Liver (tissue), 3 donors: Measurements from ENCODE around the gene RND1.

Experiments used
- CTCF ChIP-seq: fragments of 150-350 bp; IDR thresholded peaks from 2 replicates; pipeline ENCODE4 v1.5.1; 2017; ENCODE audit warnings: improper control_type of control experiment, low read depth, low read length; ENCODE audit not compliant: missing input control
- EGR1 ChIP-seq, 2 donors: IDR thresholded peaks; 2 replicates each; pipeline ENCODE4 v1.6.1; 2016 to 2018; ENCODE audit warnings: antibody characterized with exemption in 2 of 2, low read depth in 2 of 2
- FOXA1 ChIP-seq: IDR thresholded peaks from 2 replicates; pipeline ENCODE4 v1.6.1; 2016; ENCODE audit warnings: antibody characterized with exemption
- JUND ChIP-seq, 2 donors: IDR thresholded peaks; 2 replicates each; pipeline ENCODE4 v1.6.1; 2016; ENCODE audit warnings: antibody characterized with exemption in 2 of 2
- RXRA ChIP-seq, 2 donors: IDR thresholded peaks; 2 replicates each; pipeline ENCODE4 v1.6.1; 2017 to 2018; ENCODE audit warnings: antibody characterized with exemption in 2 of 2, mild to moderate bottlenecking in 1 of 2
- SP1 ChIP-seq: IDR thresholded peaks from 2 replicates; pipeline ENCODE4 v1.6.1; 2018; ENCODE audit warnings: antibody characterized with exemption, mild to moderate bottlenecking
- TAF1 ChIP-seq: conservative IDR thresholded peaks from 2 replicates; pipeline ENCODE4 v1.6.1; 2016; ENCODE audit warnings: antibody characterized with exemption, mild to moderate bottlenecking
- YY1 ChIP-seq: IDR thresholded peaks from 2 replicates; pipeline ENCODE4 v1.6.1; 2016; ENCODE audit warnings: antibody characterized with exemption, mild to moderate bottlenecking
- TF ChIP-seq, protein P1 (sequence below): IDR thresholded peaks from 2 replicates; pipeline ENCODE4 v1.6.1; 2016; ENCODE audit warnings: antibody characterized with exemption
- TF ChIP-seq, protein P2 (sequence below): IDR thresholded peaks from 2 replicates; pipeline ENCODE4 v1.6.1; 2016; ENCODE audit warnings: antibody characterized with exemption
- TF ChIP-seq, protein P3 (sequence below): IDR thresholded peaks from 2 replicates; pipeline ENCODE4 v1.6.1; 2016; ENCODE audit warnings: antibody characterized with exemption, mild to moderate bottlenecking
- TF ChIP-seq, protein P4 (sequence below): IDR thresholded peaks from 2 replicates; pipeline ENCODE4 v1.6.1; 2016; ENCODE audit warnings: antibody characterized with exemption
- donor health status: healthy.
- donor health status: healthy.

DNA sequence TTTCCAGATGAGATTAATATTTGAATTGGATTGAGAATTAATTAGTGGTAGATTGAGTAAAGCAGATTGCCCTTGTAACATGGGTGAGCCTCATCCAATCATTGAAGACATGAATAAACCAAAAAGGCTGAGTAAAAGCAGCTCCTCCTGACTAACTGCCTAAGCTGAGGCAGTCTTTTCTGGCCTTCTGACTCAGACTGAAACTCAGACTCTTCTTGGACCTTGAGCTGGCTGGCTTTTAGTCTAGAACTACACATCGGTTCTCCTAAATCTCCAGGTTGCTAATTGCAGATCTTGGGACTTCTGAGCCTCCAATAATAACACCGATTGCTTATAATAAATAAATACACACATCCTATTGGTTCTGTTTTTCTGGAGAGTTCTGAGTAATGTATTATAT is 35.6 kb upstream of the RND1 start:
- TF ChIP-seq, protein P1, sequence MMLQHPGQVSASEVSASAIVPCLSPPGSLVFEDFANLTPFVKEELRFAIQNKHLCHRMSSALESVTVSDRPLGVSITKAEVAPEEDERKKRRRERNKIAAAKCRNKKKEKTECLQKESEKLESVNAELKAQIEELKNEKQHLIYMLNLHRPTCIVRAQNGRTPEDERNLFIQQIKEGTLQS, result no peak
- TF ChIP-seq, protein P2, sequence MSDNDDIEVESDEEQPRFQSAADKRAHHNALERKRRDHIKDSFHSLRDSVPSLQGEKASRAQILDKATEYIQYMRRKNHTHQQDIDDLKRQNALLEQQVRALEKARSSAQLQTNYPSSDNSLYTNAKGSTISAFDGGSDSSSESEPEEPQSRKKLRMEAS, result no peak
- TF ChIP-seq CTCF (no peak), YY1 (no peak), RXRA (IDR thresholded peaks at IDR 0.05) (no peak), EGR1 (IDR thresholded peaks at IDR 0.05; ENCODE audit: low read depth in 2 of 2) (no peak), JUND (IDR thresholded peaks at IDR 0.05) (no peak), SP1 (no peak), TAF1 (no peak), FOXA1 (no peak)
- TF ChIP-seq, protein P3, sequence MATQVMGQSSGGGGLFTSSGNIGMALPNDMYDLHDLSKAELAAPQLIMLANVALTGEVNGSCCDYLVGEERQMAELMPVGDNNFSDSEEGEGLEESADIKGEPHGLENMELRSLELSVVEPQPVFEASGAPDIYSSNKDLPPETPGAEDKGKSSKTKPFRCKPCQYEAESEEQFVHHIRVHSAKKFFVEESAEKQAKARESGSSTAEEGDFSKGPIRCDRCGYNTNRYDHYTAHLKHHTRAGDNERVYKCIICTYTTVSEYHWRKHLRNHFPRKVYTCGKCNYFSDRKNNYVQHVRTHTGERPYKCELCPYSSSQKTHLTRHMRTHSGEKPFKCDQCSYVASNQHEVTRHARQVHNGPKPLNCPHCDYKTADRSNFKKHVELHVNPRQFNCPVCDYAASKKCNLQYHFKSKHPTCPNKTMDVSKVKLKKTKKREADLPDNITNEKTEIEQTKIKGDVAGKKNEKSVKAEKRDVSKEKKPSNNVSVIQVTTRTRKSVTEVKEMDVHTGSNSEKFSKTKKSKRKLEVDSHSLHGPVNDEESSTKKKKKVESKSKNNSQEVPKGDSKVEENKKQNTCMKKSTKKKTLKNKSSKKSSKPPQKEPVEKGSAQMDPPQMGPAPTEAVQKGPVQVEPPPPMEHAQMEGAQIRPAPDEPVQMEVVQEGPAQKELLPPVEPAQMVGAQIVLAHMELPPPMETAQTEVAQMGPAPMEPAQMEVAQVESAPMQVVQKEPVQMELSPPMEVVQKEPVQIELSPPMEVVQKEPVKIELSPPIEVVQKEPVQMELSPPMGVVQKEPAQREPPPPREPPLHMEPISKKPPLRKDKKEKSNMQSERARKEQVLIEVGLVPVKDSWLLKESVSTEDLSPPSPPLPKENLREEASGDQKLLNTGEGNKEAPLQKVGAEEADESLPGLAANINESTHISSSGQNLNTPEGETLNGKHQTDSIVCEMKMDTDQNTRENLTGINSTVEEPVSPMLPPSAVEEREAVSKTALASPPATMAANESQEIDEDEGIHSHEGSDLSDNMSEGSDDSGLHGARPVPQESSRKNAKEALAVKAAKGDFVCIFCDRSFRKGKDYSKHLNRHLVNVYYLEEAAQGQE, result no peak
- TF ChIP-seq, protein P4, sequence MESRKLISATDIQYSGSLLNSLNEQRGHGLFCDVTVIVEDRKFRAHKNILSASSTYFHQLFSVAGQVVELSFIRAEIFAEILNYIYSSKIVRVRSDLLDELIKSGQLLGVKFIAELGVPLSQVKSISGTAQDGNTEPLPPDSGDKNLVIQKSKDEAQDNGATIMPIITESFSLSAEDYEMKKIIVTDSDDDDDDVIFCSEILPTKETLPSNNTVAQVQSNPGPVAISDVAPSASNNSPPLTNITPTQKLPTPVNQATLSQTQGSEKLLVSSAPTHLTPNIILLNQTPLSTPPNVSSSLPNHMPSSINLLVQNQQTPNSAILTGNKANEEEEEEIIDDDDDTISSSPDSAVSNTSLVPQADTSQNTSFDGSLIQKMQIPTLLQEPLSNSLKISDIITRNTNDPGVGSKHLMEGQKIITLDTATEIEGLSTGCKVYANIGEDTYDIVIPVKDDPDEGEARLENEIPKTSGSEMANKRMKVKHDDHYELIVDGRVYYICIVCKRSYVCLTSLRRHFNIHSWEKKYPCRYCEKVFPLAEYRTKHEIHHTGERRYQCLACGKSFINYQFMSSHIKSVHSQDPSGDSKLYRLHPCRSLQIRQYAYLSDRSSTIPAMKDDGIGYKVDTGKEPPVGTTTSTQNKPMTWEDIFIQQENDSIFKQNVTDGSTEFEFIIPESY, result no peak
